ENCODE data around the gene CHCHD10. TPM values are rescaled to one million over a fixed set of nuclear protein-coding genes. Genes with fewer than 3 reads are reported as not detected.

CHCHD10 gene
- total RNA-seq, 1 experiment from 2014 or later: 198 TPM

DNA sequence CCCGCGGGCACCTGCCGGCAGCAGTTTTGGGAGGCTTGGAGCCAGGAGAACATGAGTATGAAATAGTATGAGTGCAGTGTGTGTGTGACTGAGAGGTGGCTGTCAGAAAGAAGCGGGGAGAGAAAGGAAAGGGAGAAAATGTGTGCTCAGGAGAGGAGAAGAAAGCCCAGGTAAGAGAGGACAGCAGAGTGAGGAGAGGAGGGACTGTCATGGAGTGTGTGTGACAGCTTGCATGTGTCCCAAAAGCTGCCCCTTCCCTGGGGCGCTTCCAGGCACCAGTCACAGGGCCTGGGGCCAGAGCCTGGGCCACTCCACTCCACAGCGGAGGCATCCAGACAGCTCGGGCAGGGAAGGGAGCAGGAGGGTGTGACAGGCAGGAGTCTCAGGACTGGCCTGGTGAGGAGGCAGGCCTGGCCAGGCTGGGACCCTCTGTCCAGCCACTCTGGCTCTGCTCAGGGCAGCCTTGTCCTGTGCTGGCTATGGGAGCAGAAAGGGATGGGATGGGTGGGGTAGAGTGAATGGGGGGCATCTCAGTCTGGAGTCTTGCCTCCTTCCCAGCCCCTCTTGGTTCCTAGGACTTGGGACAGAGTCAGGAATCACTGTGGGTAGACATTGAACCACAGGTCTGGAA is 5.8 kb upstream of the CHCHD10 start (continued):
- TF ChIP-seq, protein P1, sequence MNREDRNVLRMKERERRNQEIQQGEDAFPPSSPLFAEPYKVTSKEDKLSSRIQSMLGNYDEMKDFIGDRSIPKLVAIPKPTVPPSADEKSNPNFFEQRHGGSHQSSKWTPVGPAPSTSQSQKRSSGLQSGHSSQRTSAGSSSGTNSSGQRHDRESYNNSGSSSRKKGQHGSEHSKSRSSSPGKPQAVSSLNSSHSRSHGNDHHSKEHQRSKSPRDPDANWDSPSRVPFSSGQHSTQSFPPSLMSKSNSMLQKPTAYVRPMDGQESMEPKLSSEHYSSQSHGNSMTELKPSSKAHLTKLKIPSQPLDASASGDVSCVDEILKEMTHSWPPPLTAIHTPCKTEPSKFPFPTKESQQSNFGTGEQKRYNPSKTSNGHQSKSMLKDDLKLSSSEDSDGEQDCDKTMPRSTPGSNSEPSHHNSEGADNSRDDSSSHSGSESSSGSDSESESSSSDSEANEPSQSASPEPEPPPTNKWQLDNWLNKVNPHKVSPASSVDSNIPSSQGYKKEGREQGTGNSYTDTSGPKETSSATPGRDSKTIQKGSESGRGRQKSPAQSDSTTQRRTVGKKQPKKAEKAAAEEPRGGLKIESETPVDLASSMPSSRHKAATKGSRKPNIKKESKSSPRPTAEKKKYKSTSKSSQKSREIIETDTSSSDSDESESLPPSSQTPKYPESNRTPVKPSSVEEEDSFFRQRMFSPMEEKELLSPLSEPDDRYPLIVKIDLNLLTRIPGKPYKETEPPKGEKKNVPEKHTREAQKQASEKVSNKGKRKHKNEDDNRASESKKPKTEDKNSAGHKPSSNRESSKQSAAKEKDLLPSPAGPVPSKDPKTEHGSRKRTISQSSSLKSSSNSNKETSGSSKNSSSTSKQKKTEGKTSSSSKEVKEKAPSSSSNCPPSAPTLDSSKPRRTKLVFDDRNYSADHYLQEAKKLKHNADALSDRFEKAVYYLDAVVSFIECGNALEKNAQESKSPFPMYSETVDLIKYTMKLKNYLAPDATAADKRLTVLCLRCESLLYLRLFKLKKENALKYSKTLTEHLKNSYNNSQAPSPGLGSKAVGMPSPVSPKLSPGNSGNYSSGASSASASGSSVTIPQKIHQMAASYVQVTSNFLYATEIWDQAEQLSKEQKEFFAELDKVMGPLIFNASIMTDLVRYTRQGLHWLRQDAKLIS (CRISPR knock-in tag; IDR thresholded peaks at IDR 0.05; ENCODE audit: borderline replicate concordance): no peak
- TF ChIP-seq, protein P2, sequence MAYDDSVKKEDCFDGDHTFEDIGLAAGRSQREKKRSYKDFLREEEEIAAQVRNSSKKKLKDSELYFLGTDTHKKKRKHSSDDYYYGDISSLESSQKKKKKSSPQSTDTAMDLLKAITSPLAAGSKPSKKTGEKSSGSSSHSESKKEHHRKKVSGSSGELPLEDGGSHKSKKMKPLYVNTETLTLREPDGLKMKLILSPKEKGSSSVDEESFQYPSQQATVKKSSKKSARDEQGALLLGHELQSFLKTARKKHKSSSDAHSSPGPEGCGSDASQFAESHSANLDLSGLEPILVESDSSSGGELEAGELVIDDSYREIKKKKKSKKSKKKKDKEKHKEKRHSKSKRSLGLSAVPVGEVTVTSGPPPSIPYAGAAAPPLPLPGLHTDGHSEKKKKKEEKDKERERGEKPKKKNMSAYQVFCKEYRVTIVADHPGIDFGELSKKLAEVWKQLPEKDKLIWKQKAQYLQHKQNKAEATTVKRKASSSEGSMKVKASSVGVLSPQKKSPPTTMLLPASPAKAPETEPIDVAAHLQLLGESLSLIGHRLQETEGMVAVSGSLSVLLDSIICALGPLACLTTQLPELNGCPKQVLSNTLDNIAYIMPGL (CRISPR knock-in tag; IDR thresholded peaks at IDR 0.05): no peak
- TF ChIP-seq CTCF (IDR thresholded peaks at IDR 0.05): no peak
- TF ChIP-seq ZNF512 (CRISPR knock-in tag; IDR thresholded peaks at IDR 0.05; ENCODE audit: borderline replicate concordance): no peak
- TF ChIP-seq KAT7 (CRISPR knock-in tag; IDR thresholded peaks at IDR 0.05; ENCODE audit: borderline replicate concordance): no peak
- no peak for TF ChIP-seq HMGA2 (CRISPR knock-in tag; IDR thresholded peaks at IDR 0.05)
- no peak for TF ChIP-seq IRF1 (CRISPR knock-in tag; IDR thresholded peaks at IDR 0.05)
- no peak for TF ChIP-seq ZNF232 (CRISPR knock-in tag; IDR thresholded peaks at IDR 0.05)
- no peak for TF ChIP-seq RORB (CRISPR knock-in tag; IDR thresholded peaks at IDR 0.05)

- Mint-ChIP-seq H3K9me3 (no peaks in the 10 kb centered on the region), H3K4me3 (peak within 1 kb of the TSS; percentile 79), H3K4me1 (peaks cover 30% of the 10 kb centered on the region), H3K27me3 (ENCODE audit: low read depth) (peaks cover 41% of the 10 kb centered on the region), H3K36me3 (no peaks in the 10 kb centered on the region), H3K27ac (no peak within 1 kb of the TSS)
- CTCF ChIA-PET: interaction anchor here (0.6 to 2.8 kb wide), 9 partner anchors 13 to 135 kb away, joined by 3 to 11 read pairs (median 4); partner anchors contain the start of gene MIF
- POLR2A ChIA-PET: no interaction called here
- ATAC-seq (peak; percentile 23), DNase-seq (ENCODE audit: low spot score) (peak; percentile 70)
- TF ChIP-seq, protein P2 (CRISPR knock-in tag; IDR thresholded peaks at IDR 0.05): 0 out of 2 replicates have a peak, but pooled peaks have one; percentile 39
- TF ChIP-seq HMGA2 (CRISPR knock-in tag; IDR thresholded peaks at IDR 0.05) (no peak), TP53 (CRISPR knock-in tag; IDR thresholded peaks at IDR 0.05) (no peak), CREB1 (CRISPR knock-in tag; IDR thresholded peaks at IDR 0.05) (no peak), MYBL2 (CRISPR knock-in tag; IDR thresholded peaks at IDR 0.05) (no peak), ZSCAN18 (CRISPR knock-in tag; IDR thresholded peaks at IDR 0.05) (no peak)
- TF ChIP-seq, protein P3, sequence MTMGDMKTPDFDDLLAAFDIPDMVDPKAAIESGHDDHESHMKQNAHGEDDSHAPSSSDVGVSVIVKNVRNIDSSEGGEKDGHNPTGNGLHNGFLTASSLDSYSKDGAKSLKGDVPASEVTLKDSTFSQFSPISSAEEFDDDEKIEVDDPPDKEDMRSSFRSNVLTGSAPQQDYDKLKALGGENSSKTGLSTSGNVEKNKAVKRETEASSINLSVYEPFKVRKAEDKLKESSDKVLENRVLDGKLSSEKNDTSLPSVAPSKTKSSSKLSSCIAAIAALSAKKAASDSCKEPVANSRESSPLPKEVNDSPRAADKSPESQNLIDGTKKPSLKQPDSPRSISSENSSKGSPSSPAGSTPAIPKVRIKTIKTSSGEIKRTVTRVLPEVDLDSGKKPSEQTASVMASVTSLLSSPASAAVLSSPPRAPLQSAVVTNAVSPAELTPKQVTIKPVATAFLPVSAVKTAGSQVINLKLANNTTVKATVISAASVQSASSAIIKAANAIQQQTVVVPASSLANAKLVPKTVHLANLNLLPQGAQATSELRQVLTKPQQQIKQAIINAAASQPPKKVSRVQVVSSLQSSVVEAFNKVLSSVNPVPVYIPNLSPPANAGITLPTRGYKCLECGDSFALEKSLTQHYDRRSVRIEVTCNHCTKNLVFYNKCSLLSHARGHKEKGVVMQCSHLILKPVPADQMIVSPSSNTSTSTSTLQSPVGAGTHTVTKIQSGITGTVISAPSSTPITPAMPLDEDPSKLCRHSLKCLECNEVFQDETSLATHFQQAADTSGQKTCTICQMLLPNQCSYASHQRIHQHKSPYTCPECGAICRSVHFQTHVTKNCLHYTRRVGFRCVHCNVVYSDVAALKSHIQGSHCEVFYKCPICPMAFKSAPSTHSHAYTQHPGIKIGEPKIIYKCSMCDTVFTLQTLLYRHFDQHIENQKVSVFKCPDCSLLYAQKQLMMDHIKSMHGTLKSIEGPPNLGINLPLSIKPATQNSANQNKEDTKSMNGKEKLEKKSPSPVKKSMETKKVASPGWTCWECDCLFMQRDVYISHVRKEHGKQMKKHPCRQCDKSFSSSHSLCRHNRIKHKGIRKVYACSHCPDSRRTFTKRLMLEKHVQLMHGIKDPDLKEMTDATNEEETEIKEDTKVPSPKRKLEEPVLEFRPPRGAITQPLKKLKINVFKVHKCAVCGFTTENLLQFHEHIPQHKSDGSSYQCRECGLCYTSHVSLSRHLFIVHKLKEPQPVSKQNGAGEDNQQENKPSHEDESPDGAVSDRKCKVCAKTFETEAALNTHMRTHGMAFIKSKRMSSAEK (CRISPR knock-in tag; IDR thresholded peaks at IDR 0.05; ENCODE audit: borderline replicate concordance): no peak
These were observed 5.1 kb upstream of the CHCHD10 start, which contains the start of gene MMP11 for GRCh38 chr22:23772649-23773473. MMP11 (plus strand) TSS chr22:23772849; CDS start chr22:23772871, 22 bp downstream.
